HepG2 (cell line): ENCODE results near the gene PEX14. TPM values are rescaled to one million over a fixed set of nuclear protein-coding genes. Genes with fewer than 3 reads are reported as not detected.

Experiments
- ATAC-seq: fragments of 200-7000 bp; cut with Tn5 transposase; 3 replicates; pipeline ENCODE4 v1.9.1; 2020; ENCODE audit warnings: mild to moderate bottlenecking, moderate library complexity
- BruUV-seq: library from RNA; stranded (reverse); fragments of 400-500 nt; replicated peaks from 2 replicates; lab custom pipeline; 2021; lab: Mats Ljungman, UMichigan
- CTCF ChIA-PET: fragments of 300-600 bp; formaldehyde crosslinking; extraction: SDS; loops from one replicate; lab custom pipeline; 2021; ENCODE audit warnings: low total read pairs, inconsistent platforms, low intra/inter-chr PET ratio; lab: Yijun Ruan, JAX
- POLR2A ChIA-PET: fragments of 350-600 bp; sonication (Branson Sonifier 250); formaldehyde crosslinking; loops from one replicate; lab custom pipeline; 2020; ENCODE audit warnings: antibody characterized with exemption, inconsistent platforms; lab: Yijun Ruan, JAX
- DNase-seq: peaks from one replicate; pipeline ENCODE4 v3.0.0-alpha.2; 2015; ENCODE audit warnings: low spot score
- FAIRE-seq: peaks from 3 replicates; lab custom pipeline; 2011; peaks lifted over from hg19 to GRCh38; lab: Jason Lieb, UNC
- H2AFZ ChIP-seq: one replicate; pipeline ENCODE4 v1.6.1; 2011; ENCODE audit warnings: low read length, inconsistent platforms
- H3K27ac ChIP-seq: fragments of 300-600 bp; 3 replicates; pipeline ENCODE4 v1.8.0; 2011; ENCODE audit warnings: mixed run types, mild to moderate bottlenecking, mixed read lengths, low read length, inconsistent platforms; ENCODE audit not compliant: insufficient read depth; ENCODE audit errors: extremely low read length
- H3K27me3 ChIP-seq, 2 experiments: fragments of 200-600 bp in 1 of 2; 2 replicates in 1 of 2; 3 replicates in 1 of 2; pipeline versions ENCODE4 v1.6.0 to v1.8.0; 2011; ENCODE audit warnings: low read length in 2 of 2, mild to moderate bottlenecking in 2 of 2, moderate library complexity in 2 of 2, inconsistent platforms in 1 of 2; ENCODE audit not compliant: insufficient read depth in 2 of 2, control insufficient read depth in 1 of 2
- H3K36me3 ChIP-seq, 2 experiments: fragments of 200-600 bp in 1 of 2; replicated peaks in 1 of 2; 2 replicates in 1 of 2; 3 replicates in 1 of 2; pipeline versions ENCODE4 v1.5.1 to v1.8.0; 2011; ENCODE audit warnings: low read length in 2 of 2, inconsistent platforms in 1 of 2; ENCODE audit not compliant: insufficient read depth in 2 of 2, control insufficient read depth in 1 of 2
- H3K4me1 ChIP-seq: 2 replicates; pipeline ENCODE4 v1.5.1; 2012; ENCODE audit warnings: low read length, inconsistent platforms; ENCODE audit not compliant: insufficient read depth
- H3K4me2 ChIP-seq: 2 replicates; pipeline ENCODE4 v1.6.0; 2011; ENCODE audit warnings: low read depth, low read length, inconsistent platforms
- H3K4me3 ChIP-seq, 3 experiments: fragments of 200-600 bp in 1 of 3; sonication (generic), shearing (Covaris generic) in 1 of 3; replicated peaks in 1 of 3; 2 replicates each; pipeline ENCODE4 v1.5.1; 2011 to 2016; ENCODE audit warnings: low read length in 3 of 3, inconsistent platforms in 2 of 3, low read depth in 2 of 3, mild to moderate bottlenecking in 2 of 3, control low read depth in 1 of 3, mixed read lengths in 1 of 3; ENCODE audit not compliant: insufficient read depth in 1 of 3
- H3K79me2 ChIP-seq: one replicate; pipeline ENCODE4 v1.6.1; 2011; ENCODE audit warnings: low read length, inconsistent platforms; ENCODE audit not compliant: insufficient read depth
- H3K9ac ChIP-seq: 2 replicates; pipeline ENCODE4 v1.6.0; 2011; ENCODE audit warnings: mild to moderate bottlenecking, low read depth, low read length, inconsistent platforms; ENCODE audit not compliant: insufficient read depth
- H3K9me3 ChIP-seq: 2 replicates; pipeline ENCODE4 v1.5.1; 2012; ENCODE audit warnings: mild to moderate bottlenecking, low read length
- H4K20me1 ChIP-seq: 2 replicates; pipeline ENCODE4 v1.6.0; 2011; ENCODE audit warnings: inconsistent platforms, mild to moderate bottlenecking, low read length, moderate library complexity; ENCODE audit not compliant: insufficient read depth
- AGO2 ChIP-seq: fragments of 200-400 bp; formaldehyde crosslinking; optimal IDR thresholded peaks from 2 replicates; pipeline ENCODE3; 2017; ENCODE audit warnings: mild to moderate bottlenecking, low read depth, low read length, moderate library complexity
- CHCHD3 ChIP-seq: sonication (generic); formaldehyde crosslinking; IDR thresholded peaks from 2 replicates; pipeline ENCODE4 v1.8.0; 2022; ENCODE audit warnings: mild to moderate bottlenecking, missing genetic modification reagents, moderate library complexity
- HNF4G ChIP-seq, 2 experiments: sonication (generic) in 1 of 2; formaldehyde crosslinking in 1 of 2; IDR thresholded peaks; 2 replicates each; pipeline versions ENCODE4 v1.4.0 to v1.6.1; 2011 to 2020; ENCODE audit warnings: borderline replicate concordance in 2 of 2, low read depth in 2 of 2, mild to moderate bottlenecking in 2 of 2, low read length in 1 of 2, missing genetic modification reagents in 1 of 2, moderate library complexity in 1 of 2
- HNRNPL ChIP-seq: fragments of 200-400 bp; formaldehyde crosslinking; IDR thresholded peaks from 2 replicates; pipeline ENCODE4 v1.6.1; 2017; ENCODE audit warnings: mild to moderate bottlenecking, low read depth, low read length
- REST ChIP-seq, 2 experiments: IDR thresholded peaks; 2 replicates each; pipeline ENCODE4 v1.6.1; 2011 to 2012; ENCODE audit warnings: low read length in 2 of 2, borderline replicate concordance in 1 of 2, low read depth in 1 of 2, mild to moderate bottlenecking in 1 of 2, moderate library complexity in 1 of 2
- WGBS: methylation state at CpG from one replicate; pipeline ENCODE4 v1.1.6; 2017; ENCODE audit warnings: low lambda C conversion rate; 5-methylcytosine and 5-hydroxymethylcytosine counted together
- in situ Hi-C: cut with HindIII; loops from 2 replicates; pipeline ENCODE4 v1.10.0; 2017; ENCODE audit warnings: low pct_unique_long_range_greater_than_20kb; ENCODE audit not compliant: extremely low pct_ligation_motif_present
- intact Hi-C: fragments of 100-400 bp; cut with micrococcal nuclease; formaldehyde crosslinking; loops from one replicate; pipeline ENCODE4 v1.10.0; 2022; ENCODE audit not compliant: unreplicated experiment
- polyA plus RNA-seq, 8 experiments: library from polyadenylated mRNA; depleted of rRNA in 3 of 8; stranded (reverse) in 7 of 8; unstranded in 1 of 8; fragments of >200 nt; fragmentation: Illumina TruSeq in 4 of 8; extraction: Trizol in 4 of 8; gene quantifications; 2 replicates each; pipeline versions ENCODE4 v1.2.1 to v1.2.3, GENCODE V29; 2011 to 2016; ENCODE audit warnings: low read depth in 4 of 8, missing spikeins in 1 of 8, mixed read lengths in 1 of 8; ENCODE audit not compliant: insufficient read depth in 1 of 8
- total RNA-seq, 5 experiments: library from RNA; depleted of rRNA; stranded (reverse); fragments of >200 nt; fragmentation: Illumina TruSeq; extraction: Trizol; gene quantifications; 2 replicates each; pipeline ENCODE4 v1.2.3, GENCODE V29; 2016; ENCODE audit warnings: low read depth in 1 of 5
- TF ChIP-seq, protein P1 (sequence below): sonication (generic); formaldehyde crosslinking; IDR thresholded peaks from 2 replicates; pipeline ENCODE4 v1.5.0; 2020; ENCODE audit warnings: missing genetic modification reagents
- TF ChIP-seq, protein P2 (sequence below): sonication (generic); formaldehyde crosslinking; conservative IDR thresholded peaks from 2 replicates; pipeline ENCODE4 v1.4.0; 2020; ENCODE audit warnings: missing genetic modification reagents

The PEX14 gene
- total and polyA plus RNA-seq, 2 of the 13 experiments (the other 11 are each of a cell fraction or from before 2014, with no cell fraction given): 6.5 to 9.9 TPM

DNA sequence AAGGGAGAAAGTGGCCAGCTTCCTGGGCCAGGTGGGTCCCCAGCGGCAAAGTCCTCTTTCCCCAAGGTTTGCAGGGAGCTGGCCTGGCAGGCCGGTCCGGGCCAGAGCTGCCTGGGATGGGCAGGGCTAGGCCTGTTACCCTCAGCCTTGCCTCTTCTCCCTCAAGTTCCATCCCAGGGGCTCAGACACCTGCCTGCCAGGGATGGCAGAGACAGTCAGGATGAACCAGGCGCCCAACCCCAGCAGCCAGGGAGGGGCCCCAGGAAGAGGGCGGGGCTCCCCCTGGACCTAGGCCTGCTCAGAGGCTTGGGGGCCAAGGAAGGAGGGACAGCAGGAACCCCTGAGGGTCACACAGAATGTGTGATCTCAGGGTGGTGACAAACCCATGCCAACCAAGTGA lies 201.1 kb downstream of the PEX14 start (continued):
- TF ChIP-seq REST (IDR thresholded peaks at IDR 0.05; ENCODE audit: borderline replicate concordance in 1 of 2, low read depth in 1 of 2, low read length in 2 of 2): no peak
- TF ChIP-seq, all 625 proteins: peak for 0

DNA sequence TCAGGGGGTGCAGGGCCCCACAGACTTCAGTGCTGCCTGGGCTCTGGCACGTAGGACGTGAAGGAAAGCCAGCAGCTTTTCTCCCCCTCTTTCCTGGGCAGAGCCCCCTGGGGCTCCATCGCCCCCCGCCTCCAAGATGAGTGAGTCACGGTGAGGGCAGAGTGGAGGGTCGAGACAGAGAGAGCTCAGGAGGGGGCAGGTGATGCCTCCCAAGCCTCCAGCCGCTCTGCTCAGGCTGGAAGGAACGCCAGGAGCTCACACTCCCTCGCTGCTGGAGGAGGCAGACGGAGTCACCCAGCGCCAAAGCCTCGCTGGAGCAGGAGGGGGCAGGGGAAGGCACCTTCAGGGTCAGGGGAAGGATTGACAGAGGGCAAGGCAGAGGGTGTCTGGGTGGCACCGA lies 202.2 kb downstream of the PEX14 start:
- H2AFZ ChIP-seq: no peak overlapping the region
- no peaks in the 10 kb centered on the region for H3K36me3 ChIP-seq
- H3K79me2 ChIP-seq: no peaks in the 10 kb centered on the region
- no peaks in the 10 kb centered on the region for H4K20me1 ChIP-seq
- TF ChIP-seq CHCHD3: 0 out of 2 replicates have a peak, but pooled peaks have one; percentile 40
- TF ChIP-seq AGO2: no peak
- TF ChIP-seq, protein P1, sequence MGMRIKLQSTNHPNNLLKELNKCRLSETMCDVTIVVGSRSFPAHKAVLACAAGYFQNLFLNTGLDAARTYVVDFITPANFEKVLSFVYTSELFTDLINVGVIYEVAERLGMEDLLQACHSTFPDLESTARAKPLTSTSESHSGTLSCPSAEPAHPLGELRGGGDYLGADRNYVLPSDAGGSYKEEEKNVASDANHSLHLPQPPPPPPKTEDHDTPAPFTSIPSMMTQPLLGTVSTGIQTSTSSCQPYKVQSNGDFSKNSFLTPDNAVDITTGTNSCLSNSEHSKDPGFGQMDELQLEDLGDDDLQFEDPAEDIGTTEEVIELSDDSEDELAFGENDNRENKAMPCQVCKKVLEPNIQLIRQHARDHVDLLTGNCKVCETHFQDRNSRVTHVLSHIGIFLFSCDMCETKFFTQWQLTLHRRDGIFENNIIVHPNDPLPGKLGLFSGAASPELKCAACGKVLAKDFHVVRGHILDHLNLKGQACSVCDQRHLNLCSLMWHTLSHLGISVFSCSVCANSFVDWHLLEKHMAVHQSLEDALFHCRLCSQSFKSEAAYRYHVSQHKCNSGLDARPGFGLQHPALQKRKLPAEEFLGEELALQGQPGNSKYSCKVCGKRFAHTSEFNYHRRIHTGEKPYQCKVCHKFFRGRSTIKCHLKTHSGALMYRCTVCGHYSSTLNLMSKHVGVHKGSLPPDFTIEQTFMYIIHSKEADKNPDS (CRISPR knock-in tag): 0 out of 2 replicates have a peak, but pooled peaks have one; percentile 10
- no peak for TF ChIP-seq HNF4G (IDR thresholded peaks at IDR 0.05; ENCODE audit: borderline replicate concordance, low read depth, low read length)
- TF ChIP-seq HNF4G (CRISPR knock-in tag; IDR thresholded peaks at IDR 0.05; ENCODE audit: borderline replicate concordance, low read depth): 0 out of 2 replicates have a peak, but pooled peaks have one; percentile 1
- TF ChIP-seq, protein P2, sequence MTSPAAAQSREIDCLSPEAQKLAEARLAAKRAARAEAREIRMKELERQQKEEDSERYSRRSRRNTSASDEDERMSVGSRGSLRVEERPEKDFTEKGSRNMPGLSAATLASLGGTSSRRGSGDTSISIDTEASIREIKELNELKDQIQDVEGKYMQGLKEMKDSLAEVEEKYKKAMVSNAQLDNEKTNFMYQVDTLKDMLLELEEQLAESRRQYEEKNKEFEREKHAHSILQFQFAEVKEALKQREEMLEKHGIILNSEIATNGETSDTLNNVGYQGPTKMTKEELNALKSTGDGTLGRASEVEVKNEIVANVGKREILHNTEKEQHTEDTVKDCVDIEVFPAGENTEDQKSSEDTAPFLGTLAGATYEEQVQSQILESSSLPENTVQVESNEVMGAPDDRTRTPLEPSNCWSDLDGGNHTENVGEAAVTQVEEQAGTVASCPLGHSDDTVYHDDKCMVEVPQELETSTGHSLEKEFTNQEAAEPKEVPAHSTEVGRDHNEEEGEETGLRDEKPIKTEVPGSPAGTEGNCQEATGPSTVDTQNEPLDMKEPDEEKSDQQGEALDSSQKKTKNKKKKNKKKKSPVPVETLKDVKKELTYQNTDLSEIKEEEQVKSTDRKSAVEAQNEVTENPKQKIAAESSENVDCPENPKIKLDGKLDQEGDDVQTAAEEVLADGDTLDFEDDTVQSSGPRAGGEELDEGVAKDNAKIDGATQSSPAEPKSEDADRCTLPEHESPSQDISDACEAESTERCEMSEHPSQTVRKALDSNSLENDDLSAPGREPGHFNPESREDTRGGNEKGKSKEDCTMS: no peak
- peak; percentile 13; the same call in 1 of the 2 replicates for TF ChIP-seq HNRNPL
- peak overlapping the region in 1 of 3 experiments; percentile 67; a peak in 1 of 6 replicates for H3K4me3 ChIP-seq
- 71% methylated on average over 3 of the region's 13 CpGs for WGBS
- H3K27ac ChIP-seq: no peak overlapping the region
- ChIA-PET CTCF (no interaction called here), POLR2A (interaction anchor here (0.9 to 2.4 kb wide), 3 partner anchors 9 to 10 kb away, joined by 3 to 26 read pairs (median 3); no protein-coding TSS in a partner anchor)
- intact Hi-C loops: loop anchor here (5.0 kb wide), 1 partner anchor 120 kb away; the partner anchor contains the start of gene CASZ1
- FAIRE-seq (no peak), DNase-seq (no peak), ATAC-seq (no peak)
- H3K9me3 ChIP-seq: no peaks in the 10 kb centered on the region
- no peaks in the 10 kb centered on the region for H3K27me3 ChIP-seq
- peaks cover 60% of the 10 kb centered on the region for H3K4me1 ChIP-seq
- no TSS peak for BruUV-seq
- in situ Hi-C loops: loop anchor here (5.0 kb wide), 1 partner anchor 120 kb away; the partner anchor contains the start of gene CASZ1
- H3K4me2 ChIP-seq: peak overlapping the region; percentile 81
- 0 out of 2 replicates have a peak overlapping the region, but pooled peaks have one; percentile 65 for H3K9ac ChIP-seq
